B cell (primary cell): ENCODE measurements around the gene DIPK1A.

ENCODE experiments used
- EZH2 ChIP-seq: IDR thresholded peaks from 2 replicates; pipeline ENCODE4 v1.6.1; 2012; ENCODE audit warnings: borderline replicate concordance, low read depth, mild to moderate bottlenecking, moderate library complexity, low read length; ENCODE audit not compliant: insufficient read depth, poor library complexity, severe bottlenecking
- TF ChIP-seq, protein P1 (sequence below): fragments of 200-600 bp; IDR thresholded peaks from one replicate; pipeline ENCODE4 v1.8.0; 2022; ENCODE audit warnings: antibody characterized with exemption, mild to moderate bottlenecking

- TF ChIP-seq, protein P1, sequence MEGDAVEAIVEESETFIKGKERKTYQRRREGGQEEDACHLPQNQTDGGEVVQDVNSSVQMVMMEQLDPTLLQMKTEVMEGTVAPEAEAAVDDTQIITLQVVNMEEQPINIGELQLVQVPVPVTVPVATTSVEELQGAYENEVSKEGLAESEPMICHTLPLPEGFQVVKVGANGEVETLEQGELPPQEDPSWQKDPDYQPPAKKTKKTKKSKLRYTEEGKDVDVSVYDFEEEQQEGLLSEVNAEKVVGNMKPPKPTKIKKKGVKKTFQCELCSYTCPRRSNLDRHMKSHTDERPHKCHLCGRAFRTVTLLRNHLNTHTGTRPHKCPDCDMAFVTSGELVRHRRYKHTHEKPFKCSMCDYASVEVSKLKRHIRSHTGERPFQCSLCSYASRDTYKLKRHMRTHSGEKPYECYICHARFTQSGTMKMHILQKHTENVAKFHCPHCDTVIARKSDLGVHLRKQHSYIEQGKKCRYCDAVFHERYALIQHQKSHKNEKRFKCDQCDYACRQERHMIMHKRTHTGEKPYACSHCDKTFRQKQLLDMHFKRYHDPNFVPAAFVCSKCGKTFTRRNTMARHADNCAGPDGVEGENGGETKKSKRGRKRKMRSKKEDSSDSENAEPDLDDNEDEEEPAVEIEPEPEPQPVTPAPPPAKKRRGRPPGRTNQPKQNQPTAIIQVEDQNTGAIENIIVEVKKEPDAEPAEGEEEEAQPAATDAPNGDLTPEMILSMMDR = no peak
- no peak for TF ChIP-seq EZH2
Measured at GRCh38 chr1:92816732-92817131, 144.5 kb downstream of the DIPK1A start.
